Measurements from ENCODE around the gene GRHL1.
"Not testable (repeated sequence)": the region's sequence is repeated elsewhere in the genome, so short reads cannot be mapped to it uniquely, and the experiment has no call there.

GRHL1 gene

GRCh38 chr2:10009271-10009810, 57.8 kb downstream of the GRHL1 start:
- DNase-seq (ENCODE audit: low spot score), result no peak
- no peak for FAIRE-seq

GRCh38 chr2:10009811-10010781, 58.6 kb downstream of the GRHL1 start:
- DNase-seq (ENCODE audit: low spot score) (peak; percentile 49), FAIRE-seq (peak; percentile 92)

- FAIRE-seq; DNase-seq (ENCODE audit: low spot score): not testable (repeated sequence)
These were observed 59.5 kb downstream of the GRHL1 start for GRCh38 chr2:10010861-10011605.

GRCh38 chr2:10011606-10012325, 60.3 kb downstream of the GRHL1 start:
- DNase-seq (ENCODE audit: low spot score); FAIRE-seq: not testable (repeated sequence)

GRCh38 chr2:10012366-10012962, 61.0 kb downstream of the GRHL1 start:
- FAIRE-seq, result peak; percentile 99
- DNase-seq (ENCODE audit: low spot score), result not testable (repeated sequence)

GRCh38 chr2:10012963-10013461, 61.5 kb downstream of the GRHL1 start:
- FAIRE-seq (no peak), DNase-seq (ENCODE audit: low spot score) (no peak)

GRCh38 chr2:10013651-10014417, 62.3 kb downstream of the GRHL1 start:
- not testable (repeated sequence) for FAIRE-seq; DNase-seq (ENCODE audit: low spot score)

- FAIRE-seq (no peak), DNase-seq (ENCODE audit: low spot score) (no peak)
These were observed 63.1 kb downstream of the GRHL1 start for GRCh38 chr2:10014418-10015190.

- DNase-seq (ENCODE audit: low spot score), result not testable (repeated sequence)
These were observed 64.0 kb downstream of the GRHL1 start for GRCh38 chr2:10015376-10015989.

GRCh38 chr2:10016001-10016801, 64.7 kb downstream of the GRHL1 start:
- no peak for DNase-seq (ENCODE audit: low spot score)

More at GRCh38 chr2:10015376-10015989, 64.0 kb downstream of the GRHL1 start:
- peak; percentile 100 for FAIRE-seq

GRCh38 chr2:10016802-10017258, 65.3 kb downstream of the GRHL1 start:
- FAIRE-seq (peak; percentile 46), DNase-seq (ENCODE audit: low spot score) (no peak)

More at GRCh38 chr2:10016001-10016801, 64.7 kb downstream of the GRHL1 start:
- FAIRE-seq, result no peak

- no peak for FAIRE-seq
These were observed 65.9 kb downstream of the GRHL1 start for GRCh38 chr2:10017313-10017941.

GRCh38 chr2:10019174-10019573, 67.7 kb downstream of the GRHL1 start:
- DNase-seq (ENCODE audit: low spot score), result no peak
- no peak for FAIRE-seq

More at GRCh38 chr2:10017313-10017941, 65.9 kb downstream of the GRHL1 start:
- DNase-seq (ENCODE audit: low spot score), result no peak

GRCh38 chr2:10019602-10020400, 68.3 kb downstream of the GRHL1 start:
- DNase-seq (ENCODE audit: low spot score), result no peak
- FAIRE-seq, result no peak

GRCh38 chr2:10022041-10022421, 70.5 kb downstream of the GRHL1 start:
- no peak for DNase-seq (ENCODE audit: low spot score)
- FAIRE-seq, result peak; percentile 5

- no peak for FAIRE-seq
These were observed 71.0 kb downstream of the GRHL1 start for GRCh38 chr2:10022445-10022844.

More at GRCh38 chr2:10022445-10022844, 71.0 kb downstream of the GRHL1 start:
- no peak for DNase-seq (ENCODE audit: low spot score)

Data from urothelium cell line (cell line).